ENCODE results near the gene TRIM41. TPM values are rescaled to one million over a fixed set of nuclear protein-coding genes. Genes with fewer than 3 reads are reported as not detected.

TRIM41 gene
- total RNA-seq, 1 donor from 2014 or later: 7.8 TPM

Small RNAs within 50 kb of the gene (small RNA-seq; reads per million reads assigned to genes)
- not detected for gene MIR4638 (ENCODE audit: low replicate concordance)
- gene SNORD95 (ENCODE audit: low replicate concordance): not detected
- not detected for gene SNORD96A (ENCODE audit: low replicate concordance)

Other genes with a start within 250 kb of the TRIM41 start
- gene BTNL3, start 234.4 kb upstream of the TRIM41 start, total RNA-seq: not detected
- gene BTNL9, start 183.0 kb upstream of the TRIM41 start, total RNA-seq: 19.6 TPM
- not detected for gene OR2V1, start 92.1 kb upstream of the TRIM41 start, total RNA-seq
- under 0.01 TPM for gene OR2V2, start 75.7 kb upstream of the TRIM41 start, total RNA-seq
- 2.3 TPM for gene TRIM7, start 18.1 kb upstream of the TRIM41 start, total RNA-seq
- gene RACK1, start 20.6 kb downstream of the TRIM41 start, total RNA-seq: 2,753 TPM
- 7.9 TPM for gene TRIM52, start 37.9 kb downstream of the TRIM41 start, total RNA-seq
- gene OR4F3, start 144.0 kb downstream of the TRIM41 start, total RNA-seq: not detected